ENCODE measurements around the gene MUSK.
"Not testable (repeated sequence)": the region's sequence is repeated elsewhere in the genome, so short reads cannot be mapped to it uniquely, and the experiment has no call there.

Gene MUSK

GRCh38 chr9:110763568-110763967 lies 95.0 kb downstream of the MUSK start:
- no peak for FAIRE-seq

GRCh38 chr9:110764006-110764405 lies 95.4 kb downstream of the MUSK start:
- no peak for FAIRE-seq

DNA sequence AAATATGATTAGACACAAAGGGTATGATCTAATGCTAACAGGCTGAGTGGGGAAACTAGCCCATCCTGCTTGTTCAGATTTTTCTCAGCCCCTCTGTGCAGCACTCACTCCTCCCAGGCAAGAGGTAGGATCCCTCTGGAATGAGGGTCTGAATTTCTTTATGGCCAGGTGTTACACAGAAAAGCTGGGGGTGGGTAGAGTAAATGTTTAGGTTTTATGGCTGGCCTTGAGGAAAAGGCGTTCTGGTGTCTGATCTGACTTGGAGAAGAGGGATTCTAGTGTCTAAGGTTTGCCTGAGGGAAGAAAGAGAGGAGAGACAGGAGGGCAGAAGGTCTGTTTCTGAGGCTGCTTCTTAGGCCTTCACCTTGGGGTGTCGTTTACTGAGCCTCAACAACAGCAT lies 97.3 kb downstream of the MUSK start:
- no peak for FAIRE-seq

DNA sequence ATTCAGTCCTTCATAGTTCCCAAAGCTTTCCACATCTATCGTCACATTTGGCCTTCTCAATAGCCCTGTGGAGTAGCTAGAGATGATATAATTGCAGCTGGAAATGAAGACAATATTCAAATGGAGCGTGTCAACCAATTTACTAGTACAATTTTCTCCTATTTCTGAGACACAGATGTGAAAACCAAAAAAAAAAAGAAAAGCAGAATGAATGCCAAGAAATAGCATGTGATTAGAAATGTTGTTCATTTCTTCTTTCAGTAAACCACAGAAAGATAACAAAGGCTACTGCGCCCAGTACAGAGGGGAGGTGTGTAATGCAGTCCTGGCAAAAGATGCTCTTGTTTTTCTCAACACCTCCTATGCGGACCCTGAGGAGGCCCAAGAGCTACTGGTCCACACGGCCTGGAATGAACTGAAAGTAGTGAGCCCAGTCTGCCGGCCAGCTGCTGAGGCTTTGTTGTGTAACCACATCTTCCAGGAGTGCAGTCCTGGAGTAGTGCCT lies 99.0 kb downstream of the MUSK start:
- no peak for FAIRE-seq

- FAIRE-seq: no peak
These were observed 100.3 kb downstream of the MUSK start for GRCh38 chr9:110768886-110769285.

GRCh38 chr9:110769667-110770066 lies 101.1 kb downstream of the MUSK start:
- FAIRE-seq: no peak

- FAIRE-seq: no peak
These were observed 107.1 kb downstream of the MUSK start for GRCh38 chr9:110775724-110776123.

GRCh38 chr9:110776221-110776620 lies 107.6 kb downstream of the MUSK start:
- no peak for FAIRE-seq

DNA sequence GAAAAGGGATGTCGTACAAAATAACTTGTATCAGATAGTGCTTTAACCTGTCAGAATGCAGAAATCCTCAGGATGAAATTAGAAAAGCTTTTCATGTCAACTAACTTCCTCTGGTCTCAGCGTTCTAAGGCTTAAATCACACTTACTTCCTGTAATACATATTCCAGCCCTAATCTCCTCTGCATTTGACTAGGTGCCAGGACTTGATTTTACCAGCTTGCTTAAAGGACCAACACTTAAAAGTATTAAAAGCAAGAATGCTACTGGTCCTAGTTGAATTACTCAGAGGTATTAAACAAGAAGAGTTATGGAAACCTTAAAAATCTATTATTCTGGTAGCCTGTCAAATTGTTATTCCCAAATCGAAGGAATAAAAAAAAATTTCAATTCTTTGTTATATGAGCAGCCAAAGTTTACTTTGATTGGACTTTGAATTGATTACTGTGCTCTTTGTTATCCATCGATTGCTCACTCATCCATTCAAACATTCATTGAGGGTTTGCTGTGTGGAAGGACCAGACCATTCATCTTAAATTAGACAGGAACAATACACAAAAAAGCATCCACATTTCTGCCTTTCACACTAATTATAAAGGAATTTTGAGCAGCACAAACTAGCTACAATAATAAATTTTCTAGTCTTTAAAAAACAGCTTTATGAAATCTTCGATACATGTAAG lies 108.7 kb downstream of the MUSK start:
- no peak for FAIRE-seq

DNA sequence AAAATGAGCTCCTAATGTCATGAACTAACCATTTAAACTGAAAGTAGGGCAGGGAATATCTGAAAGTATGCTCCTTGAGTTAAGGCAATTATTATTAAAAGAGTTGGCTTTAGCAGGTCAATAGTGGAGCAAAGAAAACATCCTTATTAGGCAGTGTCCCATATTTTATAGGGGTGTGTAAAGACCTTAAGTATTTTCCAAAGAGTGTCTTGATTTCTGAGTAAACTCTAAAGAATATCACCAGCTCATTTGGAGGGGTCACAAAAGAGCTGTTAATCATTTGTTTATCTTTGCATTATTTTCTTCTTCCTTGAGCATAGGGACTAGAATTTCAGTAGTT lies 109.3 kb downstream of the MUSK start:
- FAIRE-seq: no peak

- no peak for FAIRE-seq
These were observed 114.1 kb downstream of the MUSK start for GRCh38 chr9:110782701-110783100.

DNA sequence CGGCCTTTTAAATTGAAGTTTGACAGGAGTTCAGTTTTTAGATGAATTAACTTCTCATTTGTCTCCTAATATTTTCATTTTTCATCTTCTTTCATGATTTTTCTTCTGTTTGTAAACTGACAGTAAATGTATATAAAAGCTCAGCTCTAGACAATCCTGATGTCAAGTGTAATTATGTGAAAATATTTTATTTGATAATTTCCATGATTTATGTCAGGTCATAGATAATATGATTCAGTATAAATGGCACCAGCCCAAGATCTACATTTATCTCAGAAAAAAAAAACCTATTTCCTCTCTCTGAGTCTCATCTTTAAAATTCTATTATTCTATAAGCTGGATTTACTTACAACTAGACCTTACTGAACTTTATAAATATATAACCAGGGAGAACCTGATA lies 115.7 kb downstream of the MUSK start:
- peak; percentile 62 for FAIRE-seq

DNA sequence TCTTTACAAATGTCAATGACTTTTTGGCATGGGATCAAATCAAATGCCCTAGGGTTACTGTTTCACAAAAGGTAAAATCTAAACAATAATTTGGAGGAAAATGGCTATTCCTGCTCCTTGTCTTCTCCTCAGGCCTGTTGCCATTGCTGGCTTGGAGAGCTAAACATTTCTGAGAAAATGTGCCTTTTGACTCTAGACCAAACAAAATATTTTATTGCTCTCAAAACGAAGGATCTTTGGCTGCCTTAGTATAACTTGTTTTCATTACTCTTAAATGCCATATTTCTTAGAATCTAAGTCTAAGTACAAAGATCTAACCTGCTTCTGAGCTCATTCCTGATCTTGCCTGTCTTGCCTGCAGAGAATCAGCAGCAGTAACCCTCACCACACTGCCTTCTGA lies 116.6 kb downstream of the MUSK start:
- FAIRE-seq: no peak

DNA sequence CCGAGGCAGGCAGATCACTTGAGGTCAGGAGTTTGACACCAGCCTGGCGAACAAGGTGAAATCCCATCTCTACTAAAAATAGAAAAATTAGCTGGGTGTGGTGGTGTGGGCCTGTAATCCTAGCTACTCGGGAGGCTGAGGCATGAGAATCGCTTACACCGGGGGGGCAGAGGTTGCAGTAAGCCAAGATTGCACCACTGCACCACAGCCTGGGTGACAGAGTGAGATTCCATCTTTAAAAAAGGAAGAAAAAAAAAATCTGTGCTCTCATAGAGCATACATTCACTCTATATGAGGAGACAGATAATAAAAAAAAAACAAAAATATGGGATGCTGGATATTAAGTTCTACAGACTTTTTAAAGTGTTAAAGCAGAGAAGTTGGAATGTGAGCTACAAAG lies 119.8 kb downstream of the MUSK start:
- not testable (repeated sequence) for FAIRE-seq

DNA sequence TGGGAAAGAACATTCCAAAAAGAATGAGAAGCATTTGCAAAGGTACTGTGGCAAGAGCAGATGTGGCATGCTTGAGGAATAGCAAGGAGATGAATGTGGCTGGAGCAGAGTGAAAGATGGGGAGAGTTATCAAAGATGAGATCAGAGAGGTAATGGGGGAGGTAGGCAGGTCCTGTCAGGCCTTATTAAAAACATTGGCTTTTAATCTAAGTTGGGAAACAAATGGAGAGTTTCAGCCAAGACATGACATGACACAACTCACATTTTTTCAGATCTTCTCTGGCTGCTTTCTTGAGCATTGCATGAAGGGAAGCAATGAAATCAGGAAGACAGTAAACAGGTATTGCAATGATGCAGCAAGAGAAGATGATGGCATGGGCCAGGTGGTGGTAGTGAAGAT lies 120.3 kb downstream of the MUSK start:
- no peak for FAIRE-seq

DNA sequence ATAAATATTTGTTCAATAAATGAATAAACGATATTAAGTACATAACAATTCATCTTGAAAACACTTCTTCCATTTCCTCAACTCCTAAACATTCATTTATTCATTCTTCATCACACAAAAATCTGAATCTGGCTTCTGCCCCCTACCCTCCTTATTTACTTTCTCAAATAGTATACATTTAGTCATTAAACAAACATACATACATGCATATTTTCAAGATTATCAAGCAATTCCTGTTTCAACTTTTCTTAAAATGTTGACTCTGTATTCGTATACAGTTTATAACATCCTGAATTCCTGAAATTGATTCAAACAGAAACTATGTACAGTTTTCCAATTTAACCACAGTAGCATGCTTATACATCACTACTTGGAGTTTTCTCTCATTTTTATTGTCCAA lies 129.0 kb downstream of the MUSK start:
- FAIRE-seq: no peak

DNA sequence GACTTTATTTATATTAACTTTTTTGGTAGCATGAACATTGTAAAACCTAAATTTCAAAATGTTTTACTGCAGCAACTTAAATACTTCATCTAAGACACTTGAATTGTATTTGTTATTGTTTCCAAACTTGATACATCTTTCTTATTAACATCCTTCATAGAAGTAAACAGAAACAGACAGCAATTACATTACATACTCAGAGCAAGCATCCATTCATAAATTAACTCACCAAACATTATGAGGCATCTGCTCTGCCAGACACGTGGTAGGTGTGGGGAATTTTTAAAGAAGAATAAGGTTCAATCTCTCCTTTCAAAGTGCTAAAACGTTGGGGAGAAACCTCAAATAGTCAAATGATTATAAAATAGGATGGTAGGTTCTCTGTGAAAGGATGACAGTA lies 130.8 kb downstream of the MUSK start:
- no peak for FAIRE-seq

DNA sequence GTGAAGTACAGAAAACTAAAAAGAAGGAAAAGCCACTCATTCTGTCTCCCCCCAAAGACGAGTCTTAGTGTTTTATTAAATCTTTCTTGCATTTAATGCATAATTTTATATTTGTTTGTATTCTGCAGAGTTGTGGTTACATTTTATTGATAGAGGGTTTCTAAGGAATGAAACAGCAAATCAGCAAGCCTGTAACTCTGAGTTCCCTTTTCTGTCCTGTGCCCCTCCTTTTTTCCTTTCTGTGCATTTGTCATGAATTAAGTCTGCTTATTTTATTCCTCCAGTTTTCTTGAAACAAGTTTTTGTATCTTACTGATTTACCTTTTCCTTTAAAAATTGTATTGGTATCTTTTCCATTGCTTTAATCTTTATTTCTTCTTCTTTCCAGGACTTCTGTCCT lies 132.8 kb downstream of the MUSK start:
- FAIRE-seq: no peak

DNA sequence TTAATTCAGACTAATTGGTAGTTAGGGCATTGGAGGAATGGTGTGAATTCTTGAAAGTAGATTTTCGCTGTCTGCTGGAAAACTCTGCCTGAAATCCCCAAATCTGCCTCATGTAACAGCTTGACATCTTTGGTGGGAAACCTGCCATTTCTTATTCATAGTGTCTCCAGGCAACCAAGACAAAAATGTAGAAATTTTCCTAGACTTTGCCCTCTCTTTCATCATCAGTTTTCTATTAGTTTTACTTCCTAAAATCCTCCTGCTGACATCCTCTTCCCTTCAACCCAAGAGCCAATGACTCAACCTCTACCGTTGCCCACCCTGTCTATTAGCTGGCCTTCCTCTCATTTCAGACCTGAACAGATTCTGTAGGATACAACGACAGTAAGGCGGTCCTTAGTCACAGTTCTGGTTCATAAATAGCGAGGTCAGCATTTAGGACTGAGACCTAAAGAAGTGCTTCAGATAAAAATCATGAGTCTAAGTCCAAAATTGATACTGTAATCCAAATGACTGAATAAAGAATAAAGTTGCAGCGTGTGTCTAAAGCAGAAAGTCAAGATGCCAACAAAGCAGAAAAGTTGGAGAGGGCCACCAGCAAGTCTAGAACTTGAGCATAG lies 133.9 kb downstream of the MUSK start:
- no peak for FAIRE-seq

GRCh38 chr9:110807956-110808598 lies 139.5 kb downstream of the MUSK start:
- FAIRE-seq: no peak

- no peak for FAIRE-seq
These were observed 140.0 kb downstream of the MUSK start for GRCh38 chr9:110808599-110808980.

DNA sequence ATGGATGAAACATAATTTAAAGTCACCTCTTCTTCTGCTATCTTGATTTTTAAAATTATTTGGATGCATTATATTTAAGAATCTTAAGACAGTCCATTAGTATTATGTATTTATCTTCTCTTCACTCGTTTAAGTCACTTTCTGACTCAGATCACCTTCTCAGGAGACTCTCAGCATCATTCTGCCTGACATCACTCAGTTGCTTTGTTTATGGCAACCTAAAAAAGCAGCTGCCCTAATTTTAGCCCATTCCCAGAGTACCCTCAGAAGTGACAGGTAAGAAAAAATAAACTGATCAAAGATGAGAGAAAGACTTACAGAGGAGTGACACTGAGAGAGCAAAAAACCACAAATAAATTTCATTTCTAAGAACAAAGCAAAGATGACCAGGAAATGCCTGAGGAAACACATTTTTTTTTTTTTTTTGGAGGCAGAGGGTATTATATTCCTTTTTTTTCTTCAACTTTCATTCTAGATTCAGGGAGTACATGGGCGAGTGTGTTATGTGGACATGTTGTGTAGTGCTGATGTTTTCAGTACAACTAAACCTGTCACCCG lies 140.5 kb downstream of the MUSK start:
- FAIRE-seq: no peak

GRCh38 chr9:110810262-110810976 lies 141.8 kb downstream of the MUSK start:
- peak; percentile 30 for FAIRE-seq

Measured in islet of Langerhans (tissue), 1 donor.